SK-N-SH (cell line): ENCODE data around the gene TTC32.

ENCODE experiments used
- FOSL2 ChIP-seq: IDR thresholded peaks from 2 replicates; pipeline ENCODE4 v1.4.0; 2012; ENCODE audit warnings: low read depth, mild to moderate bottlenecking, moderate library complexity, borderline replicate concordance
- FOXJ3 ChIP-seq: sonication (generic); formaldehyde crosslinking; IDR thresholded peaks from 2 replicates; pipeline ENCODE4 v1.5.1; 2020; ENCODE audit warnings: mild to moderate bottlenecking, missing genetic modification reagents
- IRF3 ChIP-seq: fragments of 150-350 bp; IDR thresholded peaks from 2 replicates; pipeline ENCODE4 v1.6.1; 2016; ENCODE audit warnings: mild to moderate bottlenecking, low read depth, low read length
- MAX ChIP-seq: IDR thresholded peaks from 2 replicates; pipeline ENCODE4 v1.4.0; 2012; ENCODE audit warnings: low read depth
- MXI1 ChIP-seq: IDR thresholded peaks from 2 replicates; pipeline ENCODE4 v1.6.1; 2012; ENCODE audit warnings: mild to moderate bottlenecking, low read depth, low read length, improper control_type of control experiment
- POLR2AphosphoS5 ChIP-seq: IDR thresholded peaks from 2 replicates; pipeline ENCODE4 v1.6.1; 2012; ENCODE audit warnings: low read depth, low read length
- RFX5 ChIP-seq: IDR thresholded peaks from 2 replicates; pipeline ENCODE4 v1.6.1; 2012; ENCODE audit warnings: mild to moderate bottlenecking, improper control_type of control experiment, low read length
- SIN3A ChIP-seq: IDR thresholded peaks from 2 replicates; pipeline ENCODE4 v1.6.1; 2012; ENCODE audit warnings: low read depth, mild to moderate bottlenecking, low read length, moderate library complexity, borderline replicate concordance
- SMC3 ChIP-seq: IDR thresholded peaks from 2 replicates; pipeline ENCODE4 v1.6.1; 2012; ENCODE audit warnings: low read depth, low read length, improper control_type of control experiment
- USF2 ChIP-seq: fragments of 150-350 bp; IDR thresholded peaks from 2 replicates; pipeline ENCODE4 v1.6.1; 2017; ENCODE audit warnings: antibody characterized with exemption, low read length, low read depth, borderline replicate concordance
- YY1 ChIP-seq: IDR thresholded peaks from 2 replicates; pipeline ENCODE4 v1.4.0; 2012; ENCODE audit warnings: low read depth, mild to moderate bottlenecking
- TF ChIP-seq, protein P1 (sequence below): fragments of 200-600 bp; sonication (generic); IDR thresholded peaks from 2 replicates; pipeline ENCODE4 v1.6.1; 2017; ENCODE audit warnings: antibody characterized with exemption, mild to moderate bottlenecking, moderate library complexity
- TF ChIP-seq, protein P2 (sequence below): IDR thresholded peaks from 2 replicates; pipeline ENCODE4 v1.4.0; 2012; ENCODE audit warnings: low read depth, borderline replicate concordance

DNA sequence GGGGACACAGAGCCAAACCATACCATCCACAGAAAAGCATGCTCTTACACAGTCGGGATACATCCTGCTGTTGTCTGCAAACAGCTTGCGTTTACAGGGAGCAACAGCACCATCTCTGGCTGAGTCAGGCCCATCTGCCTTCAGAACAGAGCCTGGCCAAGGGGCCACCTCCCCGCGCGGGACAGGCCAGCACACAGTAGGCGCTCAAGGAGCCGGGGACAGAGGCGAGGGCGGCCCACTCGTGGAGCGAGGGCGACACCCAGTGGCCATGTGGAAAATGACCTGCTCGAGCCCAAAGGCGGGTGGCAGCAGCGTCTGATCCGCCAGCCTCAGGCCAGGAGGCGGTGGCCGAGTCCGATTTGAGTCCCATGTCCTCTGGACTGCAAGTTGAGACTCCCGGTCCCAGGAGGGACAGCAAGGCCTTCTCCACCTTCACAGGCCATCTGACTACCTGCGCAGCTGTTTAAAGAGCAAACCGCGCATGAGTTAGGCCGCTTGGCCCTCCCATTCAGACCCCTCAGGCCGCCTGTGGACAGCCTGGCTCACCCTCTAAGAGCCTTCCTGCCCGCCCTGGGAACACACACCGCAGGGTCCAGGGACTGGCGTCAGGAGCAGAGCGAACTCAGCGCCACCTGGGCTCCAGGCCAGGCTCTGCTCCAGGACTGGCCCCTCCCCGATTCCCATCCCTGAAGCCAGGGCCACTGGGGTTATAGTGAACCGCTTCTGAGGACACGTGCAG, 38.3 kb downstream of the TTC32 start:
- TF ChIP-seq, protein P1, sequence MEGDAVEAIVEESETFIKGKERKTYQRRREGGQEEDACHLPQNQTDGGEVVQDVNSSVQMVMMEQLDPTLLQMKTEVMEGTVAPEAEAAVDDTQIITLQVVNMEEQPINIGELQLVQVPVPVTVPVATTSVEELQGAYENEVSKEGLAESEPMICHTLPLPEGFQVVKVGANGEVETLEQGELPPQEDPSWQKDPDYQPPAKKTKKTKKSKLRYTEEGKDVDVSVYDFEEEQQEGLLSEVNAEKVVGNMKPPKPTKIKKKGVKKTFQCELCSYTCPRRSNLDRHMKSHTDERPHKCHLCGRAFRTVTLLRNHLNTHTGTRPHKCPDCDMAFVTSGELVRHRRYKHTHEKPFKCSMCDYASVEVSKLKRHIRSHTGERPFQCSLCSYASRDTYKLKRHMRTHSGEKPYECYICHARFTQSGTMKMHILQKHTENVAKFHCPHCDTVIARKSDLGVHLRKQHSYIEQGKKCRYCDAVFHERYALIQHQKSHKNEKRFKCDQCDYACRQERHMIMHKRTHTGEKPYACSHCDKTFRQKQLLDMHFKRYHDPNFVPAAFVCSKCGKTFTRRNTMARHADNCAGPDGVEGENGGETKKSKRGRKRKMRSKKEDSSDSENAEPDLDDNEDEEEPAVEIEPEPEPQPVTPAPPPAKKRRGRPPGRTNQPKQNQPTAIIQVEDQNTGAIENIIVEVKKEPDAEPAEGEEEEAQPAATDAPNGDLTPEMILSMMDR, result peak; percentile 99
- TF ChIP-seq MAX (no peak), FOXJ3 (CRISPR knock-in tag) (no peak), MXI1 (no peak), SIN3A (no peak), IRF3 (no peak), RFX5 (no peak), SMC3 (peak; percentile 86), FOSL2 (no peak), USF2 (no peak), YY1 (no peak), POLR2AphosphoS5 (no peak)
- TF ChIP-seq, protein P2, sequence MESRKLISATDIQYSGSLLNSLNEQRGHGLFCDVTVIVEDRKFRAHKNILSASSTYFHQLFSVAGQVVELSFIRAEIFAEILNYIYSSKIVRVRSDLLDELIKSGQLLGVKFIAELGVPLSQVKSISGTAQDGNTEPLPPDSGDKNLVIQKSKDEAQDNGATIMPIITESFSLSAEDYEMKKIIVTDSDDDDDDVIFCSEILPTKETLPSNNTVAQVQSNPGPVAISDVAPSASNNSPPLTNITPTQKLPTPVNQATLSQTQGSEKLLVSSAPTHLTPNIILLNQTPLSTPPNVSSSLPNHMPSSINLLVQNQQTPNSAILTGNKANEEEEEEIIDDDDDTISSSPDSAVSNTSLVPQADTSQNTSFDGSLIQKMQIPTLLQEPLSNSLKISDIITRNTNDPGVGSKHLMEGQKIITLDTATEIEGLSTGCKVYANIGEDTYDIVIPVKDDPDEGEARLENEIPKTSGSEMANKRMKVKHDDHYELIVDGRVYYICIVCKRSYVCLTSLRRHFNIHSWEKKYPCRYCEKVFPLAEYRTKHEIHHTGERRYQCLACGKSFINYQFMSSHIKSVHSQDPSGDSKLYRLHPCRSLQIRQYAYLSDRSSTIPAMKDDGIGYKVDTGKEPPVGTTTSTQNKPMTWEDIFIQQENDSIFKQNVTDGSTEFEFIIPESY, result 0 out of 2 replicates have a peak, but pooled peaks have one; percentile 29
